Activated CD4-positive, alpha-beta T cell treated with anti-CD3 and anti-CD28 coated beads, Interleukin-2, amount 50 U/mL, for 24 hours (primary cell): ENCODE measurements around the gene PTPRB.

ENCODE experiments used
- DNase-seq, 2 donors: peaks; one replicate each; pipeline ENCODE4 v3.0.0-alpha.2; 2020; ENCODE audit warnings: low read depth in 1 of 2, low spot score in 1 of 2

PTPRB gene

GRCh38 chr12:70644861-70645260 is 7.6 kb upstream of the PTPRB start:
- DNase-seq = no peak

- no peak for DNase-seq
Observed at GRCh38 chr12:70643939-70644338, 6.7 kb upstream of the PTPRB start.

GRCh38 chr12:70641691-70642090 is 4.5 kb upstream of the PTPRB start:
- no peak for DNase-seq

- DNase-seq = no peak
Observed at GRCh38 chr12:70640901-70641300, 3.7 kb upstream of the PTPRB start.

- no peak for DNase-seq
Observed at GRCh38 chr12:70639535-70639934, 2.3 kb upstream of the PTPRB start.

- DNase-seq = no peak
Observed at GRCh38 chr12:70638639-70639360, 1.6 kb upstream of the PTPRB start.

GRCh38 chr12:70635755-70636154 is 1.5 kb downstream of the PTPRB start:
- DNase-seq = no peak

- no peak for DNase-seq
Observed at GRCh38 chr12:70628701-70629480, 8.3 kb downstream of the PTPRB start.

- DNase-seq = no peak
Observed at GRCh38 chr12:70627677-70628076, 9.6 kb downstream of the PTPRB start.

- no peak for DNase-seq
Observed at GRCh38 chr12:70626180-70626579, 11.0 kb downstream of the PTPRB start.

- DNase-seq = no peak
Observed at GRCh38 chr12:70619471-70620152, 17.6 kb downstream of the PTPRB start.

GRCh38 chr12:70618371-70618770 is 18.9 kb downstream of the PTPRB start:
- DNase-seq = no peak

GRCh38 chr12:70617450-70617849 is 19.8 kb downstream of the PTPRB start:
- no peak for DNase-seq

- DNase-seq = no peak
Observed at GRCh38 chr12:70615174-70615866, 21.9 kb downstream of the PTPRB start.

GRCh38 chr12:70609739-70610491 is 27.3 kb downstream of the PTPRB start:
- DNase-seq = no peak

GRCh38 chr12:70609203-70609602 is 28.0 kb downstream of the PTPRB start:
- DNase-seq = no peak

GRCh38 chr12:70608184-70608583 is 29.0 kb downstream of the PTPRB start:
- DNase-seq = no peak

GRCh38 chr12:70607107-70607506 is 30.1 kb downstream of the PTPRB start:
- DNase-seq = no peak

GRCh38 chr12:70605976-70606375 is 31.3 kb downstream of the PTPRB start:
- no peak for DNase-seq

- DNase-seq = no peak
Observed at GRCh38 chr12:70604662-70605061, 32.6 kb downstream of the PTPRB start.

GRCh38 chr12:70603044-70603443 is 34.2 kb downstream of the PTPRB start:
- DNase-seq = no peak
